GM21717 (cell line): ENCODE measurements around the gene CCDC170.

ENCODE experiments used
- ATAC-seq: cut with Tn5 transposase; IDR thresholded peaks from one replicate; pipeline ENCODE4 v1.9.1; 2021; ENCODE audit warnings: mild to moderate bottlenecking, moderate library complexity; ENCODE audit not compliant: unreplicated experiment

The CCDC170 gene

DNA sequence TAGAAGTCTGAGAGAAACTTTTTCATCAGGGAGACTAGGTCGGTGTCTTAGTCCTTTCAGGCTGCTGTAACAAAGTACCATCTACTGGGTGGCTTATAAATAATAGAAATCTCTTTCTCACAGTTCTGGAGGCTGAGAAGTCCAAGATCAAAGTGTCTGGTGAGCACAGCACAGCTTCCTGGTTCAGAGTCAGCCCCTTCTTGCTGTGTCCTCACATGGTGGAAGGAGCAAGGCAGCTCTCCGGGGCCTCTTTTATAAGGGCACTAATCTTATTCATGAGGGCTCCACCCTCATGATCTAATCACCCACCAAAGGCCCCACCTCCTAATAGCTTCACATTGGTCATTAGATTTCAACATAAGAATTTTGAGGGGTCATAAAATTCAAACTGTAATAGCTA is 122.8 kb downstream of the CCDC170 start:
- no peak for ATAC-seq

DNA sequence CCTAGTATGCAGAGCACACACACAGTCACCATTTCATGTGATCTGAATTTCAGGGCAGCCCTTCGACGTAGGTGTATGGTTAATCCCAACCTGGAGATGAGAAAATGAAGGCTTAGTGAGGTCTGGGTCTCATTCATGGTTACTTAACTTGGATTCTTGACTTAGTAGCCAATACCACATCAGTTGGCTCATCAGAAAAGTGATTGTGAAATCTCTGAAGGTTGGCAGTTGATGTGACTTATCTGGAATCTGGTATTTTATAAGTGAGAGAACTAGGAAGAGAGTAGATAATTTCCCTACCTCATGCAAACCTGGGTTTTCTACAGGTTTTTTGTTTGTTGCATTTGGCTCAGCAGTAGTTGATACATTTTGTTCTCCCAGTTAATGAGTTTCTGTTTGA is 123.7 kb downstream of the CCDC170 start:
- ATAC-seq: no peak

DNA sequence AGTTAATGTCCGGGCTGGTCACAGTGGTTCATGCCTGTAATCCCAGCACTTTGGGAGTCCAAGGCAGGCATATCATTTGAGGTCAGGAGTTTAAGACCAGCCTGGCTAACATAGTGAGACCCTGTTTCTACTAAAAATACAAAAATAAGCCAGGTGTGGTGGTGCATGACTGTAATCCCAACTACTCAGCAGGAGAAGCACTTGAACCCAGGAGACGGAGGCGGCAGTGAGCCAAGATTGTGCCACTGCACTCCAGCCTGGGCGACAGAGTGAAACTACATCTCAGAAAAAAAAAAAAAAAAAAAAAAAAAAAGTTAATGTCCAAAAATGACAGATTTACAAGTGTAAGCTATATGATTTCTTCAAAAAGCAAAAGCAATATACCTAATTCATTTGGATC is 124.9 kb downstream of the CCDC170 start:
- no peak for ATAC-seq

DNA sequence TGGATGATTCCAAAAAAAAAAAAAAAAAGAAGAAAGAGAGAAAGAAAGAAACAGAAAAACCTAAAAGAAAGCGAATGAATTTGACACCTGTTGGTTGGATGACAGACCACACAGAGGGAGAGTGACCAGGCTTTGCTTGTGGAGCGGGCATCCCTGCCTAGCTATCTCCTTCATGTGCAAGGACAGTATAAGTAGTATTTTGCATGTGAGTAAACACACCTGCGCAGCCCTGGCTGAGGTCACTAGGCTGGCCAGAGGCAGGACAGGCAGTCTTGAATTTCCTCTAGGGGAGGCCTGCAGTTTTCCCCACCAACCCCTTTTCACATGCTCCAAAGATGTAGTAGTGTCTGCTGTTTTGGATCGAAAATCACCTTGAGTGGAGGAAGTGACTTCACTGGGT is 126.4 kb downstream of the CCDC170 start:
- ATAC-seq: no peak

DNA sequence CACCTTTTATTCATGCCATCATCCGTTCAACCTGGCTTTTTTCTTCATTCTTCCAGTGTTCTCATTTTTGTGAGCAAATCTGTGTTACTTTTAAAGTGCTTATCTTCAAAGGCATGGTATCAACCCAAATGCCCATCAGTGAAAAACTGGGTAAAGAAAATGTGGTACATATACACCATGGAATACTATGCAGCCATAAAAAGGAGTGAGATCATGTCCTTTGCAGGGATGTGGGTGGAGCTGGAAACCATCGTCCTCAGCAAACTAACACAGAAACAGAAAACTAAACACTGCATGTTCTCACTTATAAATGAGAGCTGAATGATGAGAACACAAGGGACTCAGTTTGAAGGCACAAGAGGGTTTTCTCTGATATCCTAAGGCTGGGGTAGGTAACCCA is 130.3 kb downstream of the CCDC170 start:
- no peak for ATAC-seq

DNA sequence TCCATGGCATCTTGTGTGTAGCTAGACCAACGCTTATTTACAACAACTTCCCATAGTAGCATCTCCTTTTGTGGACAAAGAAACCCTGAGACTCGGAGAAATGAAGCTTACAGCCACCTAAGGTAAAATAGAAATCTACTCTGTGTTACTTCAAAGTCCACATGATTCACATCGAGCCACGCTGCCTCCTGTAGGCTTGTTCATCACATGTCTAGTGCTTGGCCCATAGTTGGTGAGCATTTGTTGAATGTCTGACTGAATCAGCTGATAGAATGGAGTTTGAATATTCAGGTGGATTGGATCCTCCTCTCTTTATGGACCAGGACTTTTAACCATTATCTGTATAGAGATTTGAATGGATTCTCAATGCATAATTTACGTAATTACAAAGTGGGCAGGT is 130.7 kb downstream of the CCDC170 start:
- no peak for ATAC-seq

DNA sequence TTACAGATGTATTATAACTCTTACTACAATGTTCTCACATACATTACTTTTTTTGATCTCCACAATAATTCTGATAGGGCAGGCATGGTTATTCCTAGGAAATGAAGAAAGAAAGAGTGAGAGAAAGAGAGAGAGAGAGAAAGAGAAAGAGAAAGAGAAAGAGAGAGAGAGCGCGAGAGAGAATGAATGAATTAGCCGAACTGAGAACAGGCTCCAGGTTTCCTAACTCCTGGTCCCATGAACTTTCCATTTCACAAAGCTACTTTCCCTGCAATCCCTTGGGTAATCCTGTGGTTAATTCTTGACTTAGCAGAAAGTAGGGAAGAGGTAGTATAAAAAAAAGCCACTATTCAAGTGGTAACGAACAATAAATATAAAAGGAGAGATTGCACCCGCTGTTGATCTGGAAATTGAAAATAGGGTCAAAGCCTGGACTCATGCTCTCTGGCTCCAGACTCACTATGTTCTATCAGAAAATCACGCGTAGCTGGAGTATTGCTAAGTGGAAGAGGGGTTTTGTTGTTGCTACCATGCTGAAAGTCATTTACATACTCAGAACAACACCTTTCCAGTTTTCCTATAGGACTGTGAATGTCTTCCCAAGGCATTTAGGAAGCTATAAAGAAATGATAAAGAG is 131.2 kb downstream of the CCDC170 start:
- no peak for ATAC-seq

DNA sequence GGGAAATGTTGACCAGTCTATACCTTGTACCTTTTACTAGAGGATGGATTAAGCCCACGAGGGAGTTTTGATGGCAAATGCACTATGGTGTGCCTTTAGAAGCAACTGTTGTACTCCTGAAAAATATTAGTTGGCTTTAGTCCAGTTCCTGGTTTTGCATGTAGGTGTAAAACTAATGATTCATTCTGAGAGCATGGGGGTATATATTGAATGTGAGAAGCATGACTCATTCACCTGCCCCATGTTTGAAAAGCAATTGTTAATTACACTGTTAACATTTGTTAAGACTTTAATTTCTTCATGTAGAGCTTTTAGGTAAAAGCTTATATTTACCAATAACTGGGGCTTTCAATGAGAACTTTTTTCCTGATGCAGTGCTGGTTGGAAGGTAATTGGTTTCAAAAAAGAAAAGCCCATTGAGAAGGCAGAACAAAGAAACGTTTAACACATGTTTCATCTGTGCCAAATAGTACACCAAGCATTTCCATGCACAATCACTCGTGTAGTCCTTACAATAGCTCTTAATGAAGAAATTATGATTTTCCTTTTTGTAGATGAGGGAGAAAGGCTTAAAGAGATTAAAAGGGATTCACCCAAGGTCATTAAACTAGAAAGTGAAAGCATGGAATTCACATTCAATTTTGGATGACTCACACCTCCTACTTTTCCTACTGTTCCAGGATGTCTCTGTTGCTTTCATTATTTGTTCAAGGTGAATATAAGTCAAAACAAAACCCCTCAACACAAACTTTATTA is 134.1 kb downstream of the CCDC170 start:
- ATAC-seq: peak; percentile 61

DNA sequence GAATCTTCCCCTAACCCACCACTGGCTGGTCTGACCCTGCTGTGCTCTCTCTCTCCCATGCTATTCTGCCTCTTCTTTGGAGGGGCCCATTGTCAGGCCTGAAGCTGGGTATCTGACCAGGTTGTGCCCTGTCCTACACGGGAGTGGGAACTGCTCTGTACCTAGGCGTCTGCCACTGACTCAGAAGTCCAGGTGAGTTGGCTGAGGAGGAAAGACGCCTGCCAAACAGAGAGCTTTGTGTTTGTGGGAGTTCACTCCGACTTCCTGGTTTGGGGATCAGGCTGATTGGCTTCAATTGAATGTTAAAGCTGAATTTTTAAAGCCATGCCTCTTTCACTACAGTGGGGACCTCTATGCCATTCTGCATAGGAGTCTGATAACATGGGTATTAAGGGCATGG is 136.0 kb downstream of the CCDC170 start:
- no peak for ATAC-seq

DNA sequence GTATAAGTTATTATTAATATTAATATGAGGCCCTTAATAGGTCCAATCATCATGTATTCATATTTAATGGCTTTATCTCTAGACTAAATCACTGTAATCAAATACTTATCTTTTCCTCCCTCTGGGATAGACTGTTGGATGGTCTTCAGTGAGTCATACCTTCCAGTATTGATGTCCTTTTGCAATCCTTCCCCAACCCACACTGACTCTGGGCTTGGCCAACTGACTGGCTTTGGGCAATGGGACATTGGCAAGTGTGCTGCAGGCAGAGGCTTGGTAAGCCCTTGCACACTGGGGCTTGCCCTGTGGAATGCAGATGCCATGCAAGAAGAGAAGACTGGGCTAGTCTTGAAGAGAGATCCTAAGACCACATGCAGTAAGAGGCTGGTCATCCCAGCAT is 136.6 kb downstream of the CCDC170 start:
- ATAC-seq: no peak

DNA sequence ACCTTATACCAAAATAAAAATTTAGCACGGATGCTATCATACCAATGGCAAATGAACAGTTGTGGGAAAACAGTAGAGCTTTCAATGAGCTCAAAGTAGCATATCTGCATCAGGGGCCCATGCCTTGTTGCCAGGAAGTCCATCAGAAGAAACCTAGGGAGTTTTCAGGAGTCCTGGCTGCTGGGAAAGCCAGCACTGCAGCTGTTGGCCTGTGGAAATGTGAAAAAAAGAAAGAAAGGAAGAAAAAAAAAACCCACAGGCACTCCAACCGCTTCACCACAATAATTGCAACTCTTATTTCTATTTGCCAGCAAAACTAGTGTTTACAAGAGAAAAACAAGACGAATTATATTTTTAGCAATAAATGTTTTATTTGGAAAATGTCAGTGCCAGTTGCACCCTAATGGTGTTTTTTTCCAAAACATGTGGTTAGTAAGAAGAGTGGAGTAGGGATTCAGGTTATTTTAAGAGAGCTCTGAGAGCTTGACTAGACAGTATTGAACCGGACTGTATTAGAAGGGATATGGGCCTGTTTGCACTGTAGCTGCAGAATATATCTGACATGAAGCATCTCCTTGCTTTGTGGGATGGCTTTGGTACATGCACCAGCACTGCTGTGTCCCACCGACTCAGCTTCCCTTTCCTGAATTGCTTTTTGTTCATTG is 137.3 kb downstream of the CCDC170 start:
- ATAC-seq: no peak

DNA sequence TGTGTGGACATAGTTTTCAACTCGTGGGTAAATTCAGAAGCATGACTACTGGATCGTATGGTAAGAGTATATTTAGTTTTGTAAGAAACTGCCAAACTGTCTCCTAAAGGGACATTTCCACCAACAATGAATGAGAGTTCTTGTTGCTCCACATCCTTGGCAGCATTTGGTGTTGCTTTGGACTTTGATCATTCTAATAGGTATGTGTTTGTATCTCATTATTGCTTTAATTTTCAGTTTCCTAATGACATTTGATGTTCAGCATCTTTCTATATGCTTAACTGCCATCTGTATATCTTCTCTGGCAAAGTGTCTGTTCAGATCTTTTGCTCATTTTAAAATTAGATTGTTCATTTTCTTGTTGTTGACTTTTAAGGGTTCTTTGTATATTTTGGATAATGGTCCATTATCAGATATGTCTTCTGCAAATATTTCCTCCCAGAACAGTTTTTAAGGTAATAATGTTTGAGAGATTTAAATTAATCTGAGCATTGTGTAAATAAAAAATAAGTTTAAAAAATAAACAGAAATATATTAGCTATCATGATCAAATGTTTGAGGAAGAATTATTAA is 138.7 kb downstream of the CCDC170 start:
- ATAC-seq: no peak

DNA sequence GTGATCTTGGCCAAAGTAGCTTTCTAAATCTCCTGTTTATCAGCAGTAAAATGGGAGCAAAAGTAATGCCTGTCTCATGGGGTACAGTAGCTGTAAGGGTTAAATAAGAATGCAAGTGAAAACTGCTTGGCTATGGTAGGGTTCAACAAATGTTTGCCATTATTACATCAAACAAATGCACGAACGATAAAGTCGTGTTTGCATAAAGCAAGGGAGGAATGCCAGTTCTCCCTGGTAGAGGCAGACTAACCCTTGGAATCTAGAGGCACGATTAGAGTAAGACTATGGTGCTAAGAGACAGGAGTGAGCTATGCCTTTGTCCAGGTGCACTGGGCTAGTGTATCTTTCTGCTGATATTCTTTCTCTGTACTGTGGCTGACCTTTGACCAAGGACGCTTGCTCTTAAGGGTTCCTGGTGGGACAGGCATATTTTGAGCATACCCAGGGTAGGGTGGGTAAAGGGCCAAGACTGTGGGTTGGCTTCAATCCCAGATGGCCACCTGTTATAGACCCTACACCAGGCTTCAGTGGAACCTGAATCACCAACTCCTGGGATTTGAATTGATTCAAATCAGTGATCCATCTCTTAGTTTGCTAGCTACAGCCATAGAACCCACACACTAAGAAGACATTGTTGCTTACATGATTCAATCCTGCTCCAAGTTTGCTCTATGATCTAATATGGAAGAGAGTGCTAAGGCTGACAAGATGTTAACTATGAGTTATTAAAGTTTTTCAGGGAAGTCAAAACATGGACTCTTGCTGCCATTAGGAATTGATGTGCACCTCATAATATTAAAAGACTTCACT is 139.9 kb downstream of the CCDC170 start:
- ATAC-seq: no peak

DNA sequence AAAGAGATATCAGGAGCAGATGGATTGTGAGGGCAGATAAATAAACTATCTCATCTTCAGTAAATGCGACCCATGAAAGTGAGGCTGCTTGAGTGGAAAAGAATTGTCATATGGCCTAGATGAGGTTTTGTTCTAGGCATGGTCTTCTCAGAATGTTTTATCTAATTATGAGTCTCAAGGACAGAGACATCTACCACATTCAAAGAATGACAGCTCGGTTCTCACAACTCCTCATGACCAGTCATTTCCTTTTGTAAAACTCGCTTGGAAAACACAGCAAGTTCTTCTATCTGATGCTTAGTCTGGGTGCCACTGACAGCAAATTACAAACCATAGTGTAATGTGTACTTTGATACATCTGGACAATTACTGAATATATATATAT is 140.5 kb downstream of the CCDC170 start:
- no peak for ATAC-seq

DNA sequence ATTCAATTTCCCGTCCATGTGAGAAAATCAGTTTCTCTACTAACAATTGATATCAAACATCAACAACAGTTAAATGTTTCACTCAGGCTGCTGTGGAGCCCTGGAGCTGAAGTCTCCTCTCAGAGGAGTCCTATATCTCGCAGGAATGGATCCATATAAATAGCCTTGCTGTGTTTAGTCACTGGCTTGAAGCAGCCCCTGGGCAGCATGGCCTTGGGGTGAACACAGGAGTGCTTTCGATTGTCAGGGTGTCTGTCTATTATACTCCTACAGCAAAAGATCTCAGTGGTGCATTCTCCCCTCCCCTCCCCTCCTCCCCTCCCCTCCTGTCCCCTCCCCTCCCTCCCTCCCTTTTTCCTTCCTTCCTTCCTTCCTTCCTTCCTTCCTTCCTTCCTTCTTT is 141.9 kb downstream of the CCDC170 start:
- no peak for ATAC-seq

DNA sequence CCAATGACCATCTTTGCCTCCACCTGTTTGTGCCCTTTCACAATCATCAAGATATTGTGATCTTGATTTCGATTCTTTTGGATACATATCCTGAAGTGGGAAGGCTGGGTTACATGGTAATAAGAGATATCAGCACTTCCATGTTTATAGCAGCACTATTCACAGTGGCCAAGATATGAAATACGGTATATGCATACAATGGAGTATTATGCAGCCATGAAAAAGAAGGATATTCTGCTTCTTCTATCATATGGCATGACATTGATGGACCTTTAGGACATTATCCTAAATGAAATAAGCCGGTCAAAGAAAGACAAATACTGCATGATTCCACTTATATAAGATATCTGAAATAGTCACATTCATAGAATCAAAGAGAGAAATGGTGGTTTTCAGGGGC is 144.0 kb downstream of the CCDC170 start:
- no peak for ATAC-seq

DNA sequence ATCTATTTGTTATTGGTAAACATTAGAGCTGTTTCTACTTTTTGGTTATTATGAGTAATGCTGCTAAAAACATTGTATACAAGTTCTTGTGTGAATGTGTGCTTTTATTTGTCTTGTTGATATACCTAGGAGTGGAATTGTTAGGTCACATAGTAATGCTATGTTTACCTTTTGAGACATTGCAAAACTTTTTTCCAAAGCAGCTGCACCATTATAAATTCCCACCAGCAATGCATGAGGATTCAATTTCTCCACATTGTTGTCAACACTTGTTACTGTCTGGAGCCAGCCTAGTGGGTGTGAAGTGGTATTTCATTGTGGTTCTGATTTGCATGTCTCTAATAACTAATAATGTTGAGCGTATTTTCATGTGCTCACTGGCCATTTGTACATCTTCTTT is 145.9 kb downstream of the CCDC170 start:
- no peak for ATAC-seq

DNA sequence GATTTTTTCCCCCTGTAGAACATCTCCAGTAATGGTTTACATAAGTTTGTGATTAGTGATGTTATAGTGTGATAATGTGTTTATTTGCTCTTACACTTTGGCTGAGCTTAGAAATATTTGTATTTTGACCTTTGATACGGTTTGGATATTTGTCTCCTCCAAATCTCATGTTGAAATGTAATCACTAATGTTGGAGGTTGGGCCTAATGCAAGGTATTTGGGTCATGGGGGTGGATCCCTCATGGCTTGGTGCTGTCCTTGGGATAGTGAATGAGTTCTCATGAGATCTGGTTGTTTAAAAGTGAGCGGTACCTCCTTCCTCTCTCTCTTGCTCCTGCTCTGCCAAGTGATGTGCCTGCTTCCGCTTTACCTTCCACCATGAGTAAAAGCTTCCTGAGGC is 147.2 kb downstream of the CCDC170 start:
- ATAC-seq: no peak

DNA sequence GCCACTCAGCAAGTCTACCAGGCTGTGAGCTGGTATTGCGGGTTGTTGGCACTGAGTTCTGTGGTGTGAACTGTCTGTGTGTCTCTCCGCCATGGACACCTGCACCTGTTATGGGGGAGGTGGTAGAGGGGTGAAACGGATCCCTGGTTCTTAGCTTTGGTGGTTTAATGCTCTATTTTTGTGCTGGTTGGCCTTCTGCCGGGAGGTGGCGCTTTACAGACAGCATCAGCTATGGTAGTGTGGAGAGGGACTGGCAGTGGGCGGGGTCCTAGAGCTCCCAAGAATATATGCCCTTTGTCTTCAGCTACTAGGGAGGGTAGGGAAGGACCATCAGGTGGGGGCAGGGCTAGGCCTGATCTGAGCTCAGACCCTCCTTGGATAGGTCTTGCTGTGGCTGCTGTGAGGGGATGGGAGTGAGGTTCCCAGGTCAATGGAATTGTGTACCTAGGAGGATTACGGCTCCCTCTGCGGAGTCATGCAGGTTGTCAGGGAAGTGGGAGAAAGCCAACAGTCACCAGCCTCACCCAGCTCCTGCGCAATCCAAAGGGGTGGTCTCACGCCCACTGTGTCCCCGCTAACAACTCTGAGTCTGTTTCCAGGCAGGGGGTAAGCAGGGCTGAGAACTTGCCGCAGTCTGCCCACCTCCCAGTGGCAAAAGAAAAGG is 154.3 kb downstream of the CCDC170 start:
- no peak for ATAC-seq

DNA sequence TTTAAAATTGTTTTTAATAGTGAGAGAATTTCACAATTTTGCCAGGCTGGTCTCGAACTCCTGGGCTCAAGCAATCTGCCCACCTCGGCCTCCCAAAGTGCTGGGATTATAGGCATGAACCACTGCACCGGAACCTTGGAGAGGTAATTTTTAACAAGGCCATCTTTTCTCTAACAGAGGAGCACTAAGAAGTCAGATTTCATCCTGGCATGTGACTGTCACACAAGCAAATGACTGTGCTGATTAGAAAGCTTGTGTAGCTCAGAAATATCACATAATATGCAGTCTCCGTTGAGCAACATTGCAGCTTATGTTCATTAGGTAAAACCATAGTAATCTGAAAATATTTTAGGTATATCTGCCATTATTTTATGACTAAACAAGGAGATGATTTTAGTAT is 156.0 kb downstream of the CCDC170 start:
- ATAC-seq: no peak

DNA sequence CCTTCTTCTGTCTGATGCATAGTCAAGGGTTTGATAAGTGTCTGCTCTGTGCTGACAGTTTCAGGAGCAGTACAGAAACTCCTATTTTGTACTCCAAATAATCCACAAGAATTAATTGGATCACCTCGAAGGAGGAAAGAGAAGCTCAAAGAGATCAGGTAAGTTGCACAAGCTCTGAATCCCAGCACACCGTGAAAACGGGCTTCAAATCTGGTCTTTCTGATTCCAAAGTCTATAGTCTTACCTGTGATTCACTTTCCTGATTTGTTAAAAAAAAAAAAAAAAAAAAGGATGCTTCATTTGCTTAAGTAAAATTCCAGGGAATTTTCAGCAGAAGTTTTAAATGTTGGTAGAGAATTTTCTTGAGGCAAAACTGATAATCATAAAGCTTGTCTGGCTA is 157.8 kb downstream of the CCDC170 start:
- ATAC-seq: no peak
